Right atrium auricular region (tissue), 2 donors: ENCODE measurements around the gene CAPS. TPM values are rescaled to one million over a fixed set of nuclear protein-coding genes. Genes with fewer than 3 reads are reported as not detected.
"Not testable (repeated sequence)": the region's sequence is repeated elsewhere in the genome, so short reads cannot be mapped to it uniquely, and the experiment has no call there.

Experiments used
- DNase-seq: peaks from one replicate; pipeline ENCODE4 v3.0.0-alpha.2; 2019; ENCODE audit warnings: low spot score
- H3K27ac ChIP-seq, 2 donors: fragments of 200-600 bp; sonication (generic); 1 replicate in 1 of 2; 2 replicates in 1 of 2; pipeline ENCODE4 v1.5.1; 2016 to 2019
- H3K27me3 ChIP-seq, 2 donors: fragments of 200-600 bp; sonication (generic); one replicate each; pipeline versions ENCODE4 v1.5.1 to v1.6.0; 2017 to 2019
- H3K36me3 ChIP-seq: fragments of 200-600 bp; sonication (generic); one replicate; pipeline ENCODE4 v1.5.1; 2016
- H3K4me1 ChIP-seq, 2 donors: fragments of 200-600 bp; sonication (generic); one replicate each; pipeline versions ENCODE4 v1.5.1 to v1.6.0; 2017 to 2019
- H3K4me3 ChIP-seq, 2 donors: fragments of 200-600 bp; sonication (generic); 1 replicate in 1 of 2; 2 replicates in 1 of 2; pipeline ENCODE4 v1.5.1; 2017 to 2019; ENCODE audit warnings: mild to moderate bottlenecking in 1 of 2, moderate library complexity in 1 of 2
- H3K9me3 ChIP-seq, 2 donors: fragments of 200-600 bp; sonication (generic); one replicate each; pipeline ENCODE4 v1.5.1; 2019
- CTCF ChIP-seq, 2 donors: fragments of 200-600 bp; sonication (generic); IDR thresholded peaks; one replicate each; pipeline ENCODE4 v1.5.1; 2019; ENCODE audit warnings: antibody characterized with exemption in 2 of 2
- total RNA-seq, 2 donors: library from RNA; depleted of rRNA; stranded (reverse); fragments of >200 nt; gene quantifications; one replicate each; pipeline ENCODE4 v1.1.0, GENCODE V29; 2016

CAPS gene
- total RNA-seq, 2 donors from 2014 or later, result 4.5 to 7.3 TPM

DNA sequence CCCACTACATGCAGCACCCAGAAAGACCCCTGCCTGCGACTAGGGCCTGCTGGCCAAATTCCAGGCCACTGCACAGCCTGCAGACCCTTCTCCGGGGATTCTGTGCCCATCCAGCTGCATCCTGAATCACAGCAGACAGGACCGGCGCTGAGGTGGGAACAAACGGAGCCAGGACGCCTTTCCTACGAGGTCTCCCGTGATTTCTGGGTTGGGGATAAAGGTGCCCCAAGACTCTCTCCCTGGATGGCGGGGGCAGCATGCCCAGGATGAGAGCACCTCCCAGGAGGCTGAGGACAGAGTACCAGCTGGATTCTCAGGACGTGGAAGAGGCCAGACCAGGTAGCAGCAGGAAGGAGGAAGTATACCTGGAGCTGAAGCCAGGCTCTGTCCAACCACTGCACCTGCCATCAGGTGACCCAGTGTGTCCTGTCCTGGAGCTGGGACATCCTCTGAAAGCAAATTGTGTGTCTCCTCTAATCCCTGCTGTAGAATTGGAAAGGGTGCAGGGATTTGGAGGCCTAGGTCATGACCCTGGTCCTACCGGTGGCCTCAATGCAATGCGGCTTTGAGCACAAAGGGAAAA is 40.3 kb upstream of the CAPS start:
- H3K27me3 ChIP-seq, result no peaks in the 10 kb centered on the region
- no peaks in the 10 kb centered on the region for H3K9me3 ChIP-seq
- H3K36me3 ChIP-seq, result no peaks in the 10 kb centered on the region
- no peaks in the 10 kb centered on the region for H3K4me1 ChIP-seq
- TF ChIP-seq CTCF (IDR thresholded peaks at IDR 0.05), result no peak
- H3K27ac ChIP-seq, result no peak overlapping the region
- no peak overlapping the region for H3K4me3 ChIP-seq
- DNase-seq, result no peak

DNA sequence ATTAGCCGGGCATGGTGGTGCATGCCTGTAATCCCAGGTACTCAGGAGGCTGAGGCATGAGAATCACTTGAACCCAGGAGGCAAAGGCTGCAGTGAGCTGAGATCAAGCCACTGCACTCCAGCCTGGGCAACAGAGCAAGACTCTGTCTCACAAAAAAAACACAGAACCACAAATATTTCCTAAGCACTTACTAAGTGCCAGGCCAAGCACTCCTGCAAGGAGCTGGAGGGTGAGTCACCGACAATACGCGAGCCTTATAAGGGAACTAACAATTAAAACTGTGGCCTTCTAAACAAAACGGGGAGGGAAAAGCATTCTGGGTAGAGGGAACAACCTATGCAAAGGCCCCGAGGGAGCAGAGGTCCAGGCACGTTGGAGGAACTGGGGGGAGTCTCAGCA is 39.6 kb upstream of the CAPS start:
- not testable (repeated sequence) for H3K27me3 ChIP-seq, H3K9me3 ChIP-seq, H3K27ac ChIP-seq, H3K4me3 ChIP-seq, H3K36me3 ChIP-seq, DNase-seq, H3K4me1 ChIP-seq

DNA sequence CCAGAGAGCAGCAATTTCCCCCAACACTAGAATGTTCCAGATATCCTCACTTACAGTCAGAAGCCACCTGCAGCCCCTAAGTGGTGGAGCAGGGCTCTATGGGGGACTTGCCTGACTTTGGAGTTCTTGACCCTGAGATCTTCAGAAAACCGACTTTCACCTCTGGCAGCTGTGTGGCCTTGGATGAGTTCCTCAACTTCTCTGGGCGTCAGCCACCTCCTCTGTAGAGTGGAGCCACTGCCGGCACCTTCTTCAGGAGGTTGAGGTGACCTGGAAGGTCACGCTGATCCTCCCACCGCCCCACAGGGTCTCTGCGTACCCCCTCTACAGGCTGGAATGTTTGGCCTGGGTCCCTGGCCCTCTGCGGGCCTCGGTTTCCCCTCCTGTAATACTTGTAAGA is 36.6 kb upstream of the CAPS start:
- no peak for TF ChIP-seq CTCF (IDR thresholded peaks at IDR 0.05)
- Histone ChIP-seq H3K27me3 (no peaks in the 10 kb centered on the region), H3K27ac (no peak overlapping the region), H3K4me3 (no peak overlapping the region), H3K4me1 (peaks cover 0 to 11% of the 10 kb centered on the region in 2 donors), H3K9me3 (no peaks in the 10 kb centered on the region), H3K36me3 (no peaks in the 10 kb centered on the region)
- no peak for DNase-seq

DNA sequence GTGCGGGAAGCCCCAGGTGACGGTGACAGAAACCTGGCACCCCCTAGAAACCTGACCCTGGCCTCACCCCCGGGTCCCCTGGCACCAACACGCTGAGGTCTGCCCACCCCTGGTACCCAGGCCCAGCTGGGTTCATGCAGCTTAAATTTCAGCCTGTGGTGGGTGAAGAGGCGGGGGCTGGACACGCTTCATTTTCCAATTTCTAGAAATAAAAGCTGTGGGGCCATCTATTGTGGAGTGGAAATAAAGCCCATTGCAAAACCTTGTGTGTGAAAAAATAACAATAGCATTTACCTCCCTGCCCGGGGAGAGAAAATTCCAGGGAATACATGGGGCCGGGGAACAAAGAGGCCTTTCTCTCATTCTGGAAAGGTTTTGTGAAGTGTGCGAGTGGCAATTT is 36.2 kb upstream of the CAPS start:
- Histone ChIP-seq H3K4me1 (peaks cover 0 to 11% of the 10 kb centered on the region in 2 donors), H3K27ac (no peak overlapping the region), H3K4me3 (no peak overlapping the region), H3K9me3 (no peaks in the 10 kb centered on the region), H3K36me3 (no peaks in the 10 kb centered on the region), H3K27me3 (no peaks in the 10 kb centered on the region)
- DNase-seq, result no peak
- TF ChIP-seq CTCF (IDR thresholded peaks at IDR 0.05), result no peak

GRCh38 chr19:5880196-5880595 is 33.9 kb upstream of the CAPS start:
- H3K4me3 ChIP-seq, result no peak overlapping the region
- no peak for TF ChIP-seq CTCF (IDR thresholded peaks at IDR 0.05)
- H3K27ac ChIP-seq, result peak overlapping the region; percentile 50 to 84
- DNase-seq, result no peak
- H3K27me3 ChIP-seq, result no peaks in the 10 kb centered on the region
- H3K9me3 ChIP-seq, result no peaks in the 10 kb centered on the region
- H3K36me3 ChIP-seq, result no peaks in the 10 kb centered on the region
- H3K4me1 ChIP-seq, result peaks cover 0 to 11% of the 10 kb centered on the region in 2 donors

DNA sequence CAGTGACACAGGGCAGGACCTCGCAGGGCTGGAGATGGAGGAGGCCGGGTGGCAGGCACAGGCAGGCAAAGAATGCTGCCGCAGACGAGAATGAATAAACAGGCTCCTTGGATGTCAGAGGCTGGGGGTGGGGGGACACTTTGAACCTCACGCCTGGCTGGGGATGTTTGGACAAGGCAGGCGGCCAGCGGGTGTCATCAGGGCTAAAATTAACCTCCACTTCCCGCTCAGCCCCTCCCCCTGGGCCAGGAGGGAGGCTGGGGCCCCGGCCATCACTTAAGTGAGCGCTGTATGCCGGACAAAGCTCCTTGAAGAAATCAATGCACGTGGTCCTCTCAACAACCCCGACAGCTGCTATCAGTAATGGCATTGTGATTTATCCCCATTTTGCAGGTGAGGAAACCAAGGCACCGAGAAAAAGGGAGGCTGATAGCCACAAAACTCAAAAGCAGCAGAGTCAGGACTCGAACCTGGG is 33.4 kb upstream of the CAPS start:
- H3K9me3 ChIP-seq, result no peaks in the 10 kb centered on the region
- peaks cover 0 to 11% of the 10 kb centered on the region in 2 donors for H3K4me1 ChIP-seq
- no peak overlapping the region for H3K4me3 ChIP-seq
- DNase-seq, result no peak
- H3K36me3 ChIP-seq, result no peaks in the 10 kb centered on the region
- TF ChIP-seq CTCF (IDR thresholded peaks at IDR 0.05), result no peak
- H3K27ac ChIP-seq, result peak overlapping the region; percentile 50 to 84
- no peaks in the 10 kb centered on the region for H3K27me3 ChIP-seq
